HCT116 (cell line): Measurements from ENCODE around the gene IL36A. TPM values are rescaled to one million over a fixed set of nuclear protein-coding genes. Genes with fewer than 3 reads are reported as not detected.

Source experiments
- ATAC-seq: fragments of 200-7000 bp; cut with Tn5 transposase; 2 replicates; pipeline ENCODE4 v1.9.1; 2020; ENCODE audit warnings: mild to moderate bottlenecking, moderate library complexity
- BruUV-seq: library from RNA; stranded (reverse); fragments of 400-500 nt; replicated peaks from 2 replicates; lab custom pipeline; 2021; lab: Mats Ljungman, UMichigan
- CTCF ChIA-PET: fragments of 300-600 bp; sonication (Branson Sonifier 250); formaldehyde crosslinking; loops from one replicate; lab custom pipeline; 2021; ENCODE audit warnings: antibody characterized with exemption; lab: Charles Lee
- POLR2A ChIA-PET: fragments of 300-600, 350-600 bp; sonication (Branson Sonifier 250); formaldehyde crosslinking; loops from one replicate; lab custom pipeline; 2021; ENCODE audit warnings: antibody characterized with exemption; lab: Charles Lee
- RAD21 ChIA-PET, 2 experiments: fragments of 300-600 bp; sonication (Branson Sonifier 250); formaldehyde crosslinking; loops; one replicate each; lab custom pipeline; 2023; ENCODE audit warnings: low total read pairs in 2 of 2; ENCODE audit not compliant: uncharacterized antibody in 2 of 2, unreplicated experiment in 2 of 2, low non-redundant PET in 1 of 2; lab: Charles Lee
- DNase-seq: peaks from one replicate; pipeline ENCODE4 v3.0.0-alpha.2; 2010; ENCODE audit warnings: low read depth, low spot score
- H2AFZ ChIP-seq: fragments of 200-600 bp; shearing (Covaris generic), sonication (generic); 2 replicates; pipeline ENCODE4 v1.6.1; 2017; ENCODE audit warnings: low read depth, mixed run types, mixed read lengths, antibody characterized with exemption, low read length; ENCODE audit not compliant: poor library complexity, severe bottlenecking
- H3K27ac ChIP-seq: 2 replicates; pipeline ENCODE4 v1.5.1; 2012; ENCODE audit warnings: low read depth, low read length
- H3K27me3 ChIP-seq: fragments of 200-600 bp; sonication (generic); 2 replicates; pipeline ENCODE4 v1.6.1; 2016; ENCODE audit warnings: mixed run types, low read length, mixed read lengths; ENCODE audit not compliant: insufficient read depth
- H3K36me3 ChIP-seq, 2 experiments: fragments of 200-500 bp in 1 of 2; fragments of 200-600 bp in 1 of 2; sonication (Bioruptor generic) in 1 of 2; sonication (generic) in 1 of 2; 2 replicates each; pipeline versions ENCODE4 v1.5.1 to v1.6.1; 2014 to 2016; ENCODE audit warnings: low read length in 2 of 2, inconsistent platforms in 1 of 2, mixed read lengths in 1 of 2, mixed run types in 1 of 2; ENCODE audit not compliant: insufficient read depth in 2 of 2, control insufficient read depth in 1 of 2
- H3K4me1 ChIP-seq, 2 experiments: fragments of 200-600 bp in 1 of 2; sonication (generic) in 1 of 2; 2 replicates each; pipeline versions ENCODE4 v1.5.1 to v1.6.1; 2012 to 2017; ENCODE audit warnings: low read length in 2 of 2, inconsistent platforms in 1 of 2, mild to moderate bottlenecking in 1 of 2, mixed read lengths in 1 of 2, mixed run types in 1 of 2, moderate library complexity in 1 of 2; ENCODE audit not compliant: insufficient read depth in 2 of 2, control insufficient read depth in 1 of 2
- H3K4me2 ChIP-seq: fragments of 200-600 bp; sonication (generic); 2 replicates; pipeline ENCODE4 v1.6.1; 2017; ENCODE audit warnings: mixed run types, low read length, mixed read lengths
- H3K4me3 ChIP-seq, 2 experiments: fragments of 200-600 bp in 1 of 2; sonication (generic) in 1 of 2; replicated peaks in 1 of 2; 2 replicates each; pipeline ENCODE4 v1.5.1; 2011 to 2016; ENCODE audit warnings: low read length in 2 of 2, control low read depth in 1 of 2, low read depth in 1 of 2, mild to moderate bottlenecking in 1 of 2, mixed read lengths in 1 of 2, mixed run types in 1 of 2
- H3K79me2 ChIP-seq: fragments of 200-600 bp; sonication (generic); 2 replicates; pipeline ENCODE4 v1.6.1; 2017; ENCODE audit warnings: mild to moderate bottlenecking, mixed run types, low read length, moderate library complexity, mixed read lengths; ENCODE audit not compliant: insufficient read depth
- H3K9ac ChIP-seq: fragments of 200-600 bp; sonication (generic); 2 replicates; pipeline ENCODE4 v1.6.1; 2016; ENCODE audit warnings: low read length, mixed read lengths
- H3K9me2 ChIP-seq: fragments of 200-600 bp; sonication (generic), shearing (Covaris generic); 2 replicates; pipeline ENCODE4 v1.6.1; 2017; ENCODE audit warnings: mixed run types, mild to moderate bottlenecking, moderate library complexity; ENCODE audit not compliant: insufficient read depth
- H3K9me3 ChIP-seq, 2 experiments: fragments of 200-500 bp in 1 of 2; fragments of 200-600 bp in 1 of 2; sonication (Bioruptor generic) in 1 of 2; sonication (generic) in 1 of 2; 2 replicates each; pipeline ENCODE4 v1.6.1; 2014 to 2017; ENCODE audit warnings: low read length in 2 of 2, mixed read lengths in 2 of 2, inconsistent platforms in 1 of 2, low read depth in 1 of 2, mild to moderate bottlenecking in 1 of 2, mixed run types in 1 of 2, moderate library complexity in 1 of 2; ENCODE audit not compliant: control insufficient read depth in 1 of 2, insufficient read depth in 1 of 2
- H4K20me1 ChIP-seq: fragments of 200-600 bp; sonication (generic), shearing (Covaris generic); 2 replicates; pipeline ENCODE4 v1.6.1; 2017; ENCODE audit warnings: mixed run types, mild to moderate bottlenecking, moderate library complexity; ENCODE audit not compliant: insufficient read depth
- CBX3 ChIP-seq: IDR thresholded peaks from 2 replicates; pipeline ENCODE4 v1.6.1; 2012; ENCODE audit warnings: low read depth
- CEBPB ChIP-seq: IDR thresholded peaks from 2 replicates; pipeline ENCODE4 v1.6.1; 2012; ENCODE audit warnings: low read depth
- EGR1 ChIP-seq: IDR thresholded peaks from 2 replicates; pipeline ENCODE4 v1.6.1; 2012; ENCODE audit warnings: low read depth
- EZH2 ChIP-seq: fragments of 200-600 bp; sonication (generic); IDR thresholded peaks from 2 replicates; pipeline ENCODE4 v1.6.1; 2017; ENCODE audit warnings: antibody characterized with exemption, mixed run types
- EZH2phosphoT487 ChIP-seq: fragments of 200-600 bp; IDR thresholded peaks from 2 replicates; pipeline ENCODE4 v1.6.1; 2018; ENCODE audit warnings: antibody characterized with exemption, borderline replicate concordance
- FOSL1 ChIP-seq: IDR thresholded peaks from 2 replicates; pipeline ENCODE4 v1.6.1; 2012; ENCODE audit warnings: low read depth
- JUND ChIP-seq: IDR thresholded peaks from 2 replicates; pipeline ENCODE4 v1.6.1; 2012
- MAX ChIP-seq: IDR thresholded peaks from 2 replicates; pipeline ENCODE4 v1.6.1; 2012
- POLR2A ChIP-seq: IDR thresholded peaks from 2 replicates; pipeline ENCODE4 v1.7.0; 2011; ENCODE audit warnings: borderline replicate concordance; ENCODE audit not compliant: insufficient read depth, insufficient read length; ENCODE audit errors: extremely low read depth
- POLR2AphosphoS5 ChIP-seq: IDR thresholded peaks from 2 replicates; pipeline ENCODE4 v1.6.1; 2011; ENCODE audit warnings: mild to moderate bottlenecking, low read depth, low read length, moderate library complexity
- REST ChIP-seq: IDR thresholded peaks from 2 replicates; pipeline ENCODE4 v1.6.1; 2012; ENCODE audit warnings: low read depth
- SIN3A ChIP-seq: IDR thresholded peaks from 2 replicates; pipeline ENCODE4 v1.6.1; 2012; ENCODE audit warnings: low read depth
- SP1 ChIP-seq: IDR thresholded peaks from 2 replicates; pipeline ENCODE4 v1.6.1; 2012; ENCODE audit warnings: low read depth
- SRF ChIP-seq: IDR thresholded peaks from 2 replicates; pipeline ENCODE4 v1.6.1; 2012; ENCODE audit warnings: low read depth
- ZBTB33 ChIP-seq: IDR thresholded peaks from 2 replicates; pipeline ENCODE4 v1.6.1; 2011; ENCODE audit warnings: mild to moderate bottlenecking, low read length, moderate library complexity; ENCODE audit not compliant: insufficient replicate concordance; ENCODE audit errors: extremely low read depth
- ZFX ChIP-seq: fragments of 450-650 bp; IDR thresholded peaks from 2 replicates; pipeline ENCODE4 v1.6.1; 2017
- ZNF274 ChIP-seq: fragments of 200-500 bp; sonication (Bioruptor generic); IDR thresholded peaks from 2 replicates; pipeline ENCODE4 v1.6.1; 2014; ENCODE audit warnings: mild to moderate bottlenecking, low read depth, low read length, inconsistent platforms
- intact Hi-C: fragments of 100-400 bp; cut with micrococcal nuclease; formaldehyde crosslinking; loops from 2 replicates; pipeline ENCODE4 v1.10.0; 2022
- total RNA-seq: library from RNA; stranded (reverse); gene quantifications from one replicate; pipeline ENCODE4 v1.2.1, GENCODE V29; 2021; ENCODE audit not compliant: unreplicated experiment

IL36A gene
- total RNA-seq, 1 experiment from 2014 or later = not detected

- H3K27ac ChIP-seq = no peak overlapping the region
- ChIA-PET CTCF (no interaction called here), POLR2A (no interaction called here), RAD21 (no interaction called here)
- H3K4me3 ChIP-seq = no peak overlapping the region
- no peak overlapping the region for H3K9ac ChIP-seq
- no TSS peak for BruUV-seq
- no peak overlapping the region for H3K4me2 ChIP-seq
- no peaks in the 10 kb centered on the region for H3K4me1 ChIP-seq
- no peaks in the 10 kb centered on the region for H3K27me3 ChIP-seq
- no peak overlapping the region for H2AFZ ChIP-seq
- no peak for ATAC-seq
- no peak for DNase-seq
- no peak for TF ChIP-seq EGR1
- TF ChIP-seq SRF = no peak
- TF ChIP-seq POLR2A = no peak
- TF ChIP-seq MAX = no peak
- TF ChIP-seq EZH2 = no peak
- TF ChIP-seq REST = no peak
- TF ChIP-seq EZH2phosphoT487 = no peak
- intact Hi-C loops = no loop called here
- no peaks in the 10 kb centered on the region for H3K36me3 ChIP-seq
- H3K9me3 ChIP-seq = no peaks in the 10 kb centered on the region
- H3K79me2 ChIP-seq = no peaks in the 10 kb centered on the region
- no peaks in the 10 kb centered on the region for H4K20me1 ChIP-seq
- H3K9me2 ChIP-seq = no peaks in the 10 kb centered on the region
These were observed 8.0 kb downstream of the IL36A start for GRCh38 chr2:113013336-113013661.

GRCh38 chr2:113014067-113014466 is 8.8 kb downstream of the IL36A start:
- POLR2A ChIA-PET = no interaction called here
- no peak for TF ChIP-seq JUND
- TF ChIP-seq ZBTB33 = no peak
- TF ChIP-seq ZNF274 = no peak
- TF ChIP-seq CBX3 = no peak
- no peak for TF ChIP-seq SIN3A
- TF ChIP-seq SRF = no peak
- TF ChIP-seq ZFX = no peak
- TF ChIP-seq POLR2AphosphoS5 = no peak
- TF ChIP-seq CEBPB = no peak
- no peak for TF ChIP-seq SP1
- no peak for TF ChIP-seq EZH2phosphoT487
- no peak for TF ChIP-seq FOSL1
- H3K27me3 ChIP-seq = no peaks in the 10 kb centered on the region
- BruUV-seq = no TSS peak
- no peaks in the 10 kb centered on the region for H3K9me2 ChIP-seq
- ATAC-seq (no peak), DNase-seq (no peak)
- no peaks in the 10 kb centered on the region for H4K20me1 ChIP-seq
- intact Hi-C loops = no loop called here
- no peak overlapping the region for H2AFZ ChIP-seq
- no peak overlapping the region for H3K4me3 ChIP-seq
- CTCF ChIA-PET = no interaction called here
- H3K9me3 ChIP-seq = no peaks in the 10 kb centered on the region
- H3K27ac ChIP-seq = no peak overlapping the region
- H3K9ac ChIP-seq = no peak overlapping the region
- no peaks in the 10 kb centered on the region for H3K36me3 ChIP-seq
- RAD21 ChIA-PET = no interaction called here
- no peak overlapping the region for H3K4me2 ChIP-seq
- H3K4me1 ChIP-seq = no peaks in the 10 kb centered on the region
- H3K79me2 ChIP-seq = no peaks in the 10 kb centered on the region
